Thymus (tissue), 11 donors: ENCODE results near the gene MXRA7. TPM values are rescaled to one million over a fixed set of nuclear protein-coding genes. Genes with fewer than 3 reads are reported as not detected.

Source experiments
- DNase-seq, 9 donors: peaks; one replicate each; pipeline ENCODE4 v3.0.0-alpha.2; 2013; ENCODE audit warnings: low spot score in 9 of 9, low read depth in 6 of 9, missing footprints in 1 of 9
- H3K27ac ChIP-seq, 2 donors: one replicate each; pipeline ENCODE4 v1.5.1; 2013; ENCODE audit warnings: control low read depth in 1 of 2, low read depth in 1 of 2, low read length in 1 of 2, mild to moderate bottlenecking in 1 of 2, moderate library complexity in 1 of 2
- H3K27me3 ChIP-seq, 2 donors: one replicate each; pipeline ENCODE4 v1.5.1; 2013; ENCODE audit warnings: low read length in 1 of 2; ENCODE audit not compliant: control insufficient read depth in 2 of 2, insufficient read depth in 1 of 2
- H3K36me3 ChIP-seq, 2 donors: one replicate each; pipeline ENCODE4 v1.5.1; 2013; ENCODE audit warnings: low read length in 1 of 2, mild to moderate bottlenecking in 1 of 2, moderate library complexity in 1 of 2; ENCODE audit not compliant: control insufficient read depth in 2 of 2, insufficient read depth in 2 of 2
- H3K4me1 ChIP-seq, 2 donors: one replicate each; pipeline ENCODE4 v1.5.1; 2013; ENCODE audit warnings: low read length in 2 of 2; ENCODE audit not compliant: control insufficient read depth in 2 of 2, insufficient read depth in 2 of 2
- H3K4me3 ChIP-seq, 2 donors: one replicate each; pipeline ENCODE4 v1.5.1; 2013; ENCODE audit warnings: low read length in 2 of 2, control low read depth in 1 of 2, mild to moderate bottlenecking in 1 of 2
- H3K9me3 ChIP-seq, 2 donors: one replicate each; pipeline ENCODE4 v1.5.1; 2013; ENCODE audit warnings: low read length in 1 of 2, mild to moderate bottlenecking in 1 of 2; ENCODE audit not compliant: control insufficient read depth in 2 of 2, insufficient read depth in 1 of 2
- WGBS: extraction: QIAGEN DNeasy Blood & Tissue Kit; methylation state at CpG from one replicate; pipeline ENCODE4 v1.1.7; 2013; 5-methylcytosine and 5-hydroxymethylcytosine counted together
- polyA plus RNA-seq: library from polyadenylated mRNA; stranded (reverse); fragments of 200-250 nt; gene quantifications from one replicate; pipeline ENCODE4 v1.2.3, GENCODE V29; 2013
- total RNA-seq: library from RNA; stranded (reverse); fragments of 120-200 nt; gene quantifications from one replicate; pipeline ENCODE4 v1.2.4, GENCODE V29; 2013
- donor health status: healthy.

Gene MXRA7
- total and polyA plus RNA-seq, 2 donors: 24.6 to 47.1 TPM

GRCh38 chr17:76696763-76697701, 13.7 kb downstream of the MXRA7 start:
- no peak overlapping the region for H3K4me3 ChIP-seq
- peak overlapping the region in 1 of 2 donors; percentile 17 for H3K27ac ChIP-seq
- WGBS: 91% methylated on average over 25 of the region's 25 CpGs
- DNase-seq: no peak
- peaks cover 0 to 34% of the 10 kb centered on the region in 2 donors for H3K4me1 ChIP-seq
- H3K36me3 ChIP-seq: no peaks in the 10 kb centered on the region
- H3K27me3 ChIP-seq: no peaks in the 10 kb centered on the region
- no peaks in the 10 kb centered on the region for H3K9me3 ChIP-seq

DNA sequence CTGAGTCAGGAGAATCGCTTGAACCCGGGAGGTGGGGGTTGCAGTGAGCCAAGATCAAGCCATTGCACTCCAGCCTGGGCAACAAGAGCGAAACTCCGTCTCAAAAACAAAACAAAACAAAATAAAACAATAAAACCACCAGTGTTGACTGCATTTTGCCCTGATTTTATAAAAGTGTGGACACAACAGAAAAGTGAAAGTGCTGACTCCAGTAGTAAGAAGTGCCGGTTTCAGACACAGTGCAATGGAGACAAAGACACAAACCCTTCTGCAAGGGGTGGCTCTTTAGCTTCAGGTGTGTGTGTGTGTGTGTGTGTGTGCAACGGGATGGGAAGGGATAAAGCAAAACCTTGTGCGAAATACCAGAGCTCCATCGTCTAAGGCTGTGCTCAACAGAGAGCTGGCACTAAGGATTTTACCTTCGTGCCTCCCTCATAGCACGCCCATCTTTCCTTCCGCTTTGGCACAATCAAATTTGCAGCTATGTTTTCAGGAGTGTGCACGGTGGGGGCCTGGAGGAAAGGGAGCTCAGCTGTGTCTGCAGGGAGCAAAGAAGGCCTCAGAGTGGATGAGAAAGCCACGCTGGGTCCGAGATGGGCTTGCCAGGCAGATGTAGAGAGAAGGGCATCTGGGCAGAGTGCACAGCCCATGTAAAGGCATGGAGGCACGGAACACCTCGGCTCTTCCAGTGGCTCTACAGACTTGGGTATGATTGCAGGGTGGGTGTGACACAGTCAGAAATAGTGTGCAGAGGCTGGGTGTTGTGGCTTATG, 15.5 kb downstream of the MXRA7 start:
- no peaks in the 10 kb centered on the region for H3K36me3 ChIP-seq
- no peak overlapping the region for H3K4me3 ChIP-seq
- H3K4me1 ChIP-seq: peaks cover 0 to 30% of the 10 kb centered on the region in 2 donors
- WGBS: 92% methylated on average over 16 of the region's 16 CpGs
- H3K9me3 ChIP-seq: no peaks in the 10 kb centered on the region
- no peak for DNase-seq
- no peaks in the 10 kb centered on the region for H3K27me3 ChIP-seq
- H3K27ac ChIP-seq: no peak overlapping the region

DNA sequence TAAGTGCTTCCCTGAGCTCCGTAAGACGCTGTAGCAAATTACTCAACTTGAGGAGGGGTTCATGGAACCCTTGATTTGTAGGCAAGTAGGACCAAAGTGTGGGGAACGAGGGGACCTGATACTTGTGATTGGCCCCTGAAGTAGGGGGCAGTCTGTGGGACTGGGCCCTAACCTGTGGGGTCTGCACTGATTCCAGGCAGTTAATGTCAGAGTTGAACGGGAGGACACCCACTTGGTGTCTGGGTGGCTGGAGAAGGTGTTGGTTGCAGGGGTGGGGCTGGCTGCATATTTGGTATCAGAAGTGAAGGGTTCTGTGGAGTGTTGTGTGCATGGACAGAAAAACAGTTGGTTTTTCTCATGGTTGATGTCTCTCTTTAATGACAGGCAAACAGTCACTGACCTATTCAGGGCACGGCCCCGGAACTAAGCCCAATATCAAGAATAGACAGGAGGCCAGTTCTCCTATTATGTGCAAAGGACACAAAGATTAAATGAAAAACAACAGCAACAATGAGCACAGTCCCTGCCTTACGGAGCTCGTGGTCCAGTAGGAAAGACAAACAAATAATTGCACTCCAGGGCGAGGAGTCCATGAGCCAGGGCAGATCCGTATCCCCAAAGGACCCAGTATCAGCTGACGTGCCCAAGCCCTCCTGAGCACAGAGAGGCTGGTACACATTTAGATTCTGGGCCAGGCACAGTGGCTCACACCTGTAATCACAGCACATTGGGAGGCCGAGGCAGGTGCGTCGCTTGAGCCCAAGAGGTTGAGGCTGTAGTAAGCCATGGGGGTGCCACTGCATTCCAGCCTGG, 19.2 kb downstream of the MXRA7 start:
- no peak overlapping the region for H3K27ac ChIP-seq

DNA sequence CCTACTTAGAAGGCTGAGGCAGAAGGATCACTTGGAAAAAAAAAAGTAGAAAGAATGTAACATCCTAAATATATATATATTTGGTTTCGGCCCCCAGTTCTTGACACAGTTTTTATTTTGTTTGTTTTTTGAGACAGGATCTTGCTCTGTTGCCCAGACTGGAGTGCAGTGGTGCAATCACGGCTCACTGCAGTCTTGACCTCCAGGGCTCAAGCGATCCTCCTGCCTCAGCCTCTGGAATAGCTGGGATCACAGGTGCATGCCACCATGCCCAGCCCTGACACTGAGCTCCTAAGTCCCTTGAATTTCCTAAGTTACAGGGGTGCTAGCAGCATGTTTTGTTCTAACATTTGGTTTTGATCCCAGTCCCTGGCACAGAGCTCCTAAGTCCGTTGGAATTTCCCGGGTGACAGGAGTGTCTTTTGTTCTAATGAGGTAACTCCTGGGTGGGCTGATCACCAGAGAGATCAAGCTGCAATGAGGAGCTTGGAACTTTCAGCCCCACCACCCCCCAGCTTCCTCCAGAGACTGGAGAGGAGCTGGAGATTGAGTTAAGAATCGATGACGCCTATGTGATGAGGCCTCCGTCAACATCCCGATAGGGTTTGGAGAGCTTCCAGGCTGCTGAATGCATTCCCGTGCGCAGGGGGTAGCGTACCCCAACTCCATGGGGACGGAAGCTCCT, 20.0 kb downstream of the MXRA7 start:
- Histone ChIP-seq H3K4me1 (peaks cover 0 to 22% of the 10 kb centered on the region in 2 donors), H3K9me3 (peaks cover 0 to 4% of the 10 kb centered on the region in 2 donors), H3K4me3 (no peak overlapping the region), H3K27me3 (no peaks in the 10 kb centered on the region), H3K36me3 (no peaks in the 10 kb centered on the region), H3K27ac (no peak overlapping the region)
- WGBS: 97% methylated on average over 13 of the region's 13 CpGs
- no peak for DNase-seq

More for the DNA sequence above, 19.2 kb downstream of the MXRA7 start:
- H3K27me3 ChIP-seq: no peaks in the 10 kb centered on the region
- no peak overlapping the region for H3K4me3 ChIP-seq
- DNase-seq: no peak
- H3K36me3 ChIP-seq: no peaks in the 10 kb centered on the region
- WGBS: 98% methylated on average over 14 of the region's 14 CpGs
- H3K4me1 ChIP-seq: peaks cover 0 to 23% of the 10 kb centered on the region in 2 donors
- H3K9me3 ChIP-seq: peaks cover 0 to 4% of the 10 kb centered on the region in 2 donors

GRCh38 chr17:76689859-76690258, 20.9 kb downstream of the MXRA7 start:
- Histone ChIP-seq H3K27me3 (no peaks in the 10 kb centered on the region), H3K36me3 (no peaks in the 10 kb centered on the region), H3K4me1 (peaks cover 0 to 16% of the 10 kb centered on the region in 2 donors), H3K9me3 (peaks cover 0 to 4% of the 10 kb centered on the region in 2 donors), H3K27ac (no peak overlapping the region), H3K4me3 (no peak overlapping the region)
- WGBS: 98% methylated on average over 11 of the region's 11 CpGs
- DNase-seq: no peak

DNA sequence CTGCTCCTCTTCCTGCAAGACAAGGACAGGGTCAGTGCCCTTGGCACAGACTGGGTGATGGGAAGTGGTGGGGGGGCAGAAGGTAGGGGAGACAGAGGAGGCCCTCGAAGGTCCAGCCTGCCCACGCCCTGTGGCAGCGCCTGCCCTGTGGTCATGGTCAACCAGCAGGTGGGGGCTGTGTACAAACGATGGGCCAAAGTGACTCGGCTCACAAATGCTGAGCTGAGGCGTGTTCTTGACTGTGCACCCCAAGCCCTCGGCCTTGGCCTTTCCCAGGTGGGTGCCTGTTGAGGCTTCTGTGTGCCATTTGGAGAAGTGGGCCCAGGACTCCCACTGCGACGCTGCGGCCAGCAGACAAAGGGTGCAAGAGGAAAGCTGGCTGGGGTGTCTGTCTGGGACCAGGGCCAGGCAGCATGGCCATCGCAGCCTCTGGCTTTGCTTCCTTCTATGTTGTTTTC, 22.6 kb downstream of the MXRA7 start:
- peaks cover 0 to 18% of the 10 kb centered on the region in 2 donors for H3K4me1 ChIP-seq

GRCh38 chr17:76687298-76688164, 23.2 kb downstream of the MXRA7 start:
- H3K36me3 ChIP-seq: no peaks in the 10 kb centered on the region
- H3K4me1 ChIP-seq: peaks cover 0 to 23% of the 10 kb centered on the region in 2 donors
- H3K4me3 ChIP-seq: no peak overlapping the region
- 91% methylated on average over 26 of the region's 26 CpGs for WGBS
- H3K9me3 ChIP-seq: peaks cover 0 to 4% of the 10 kb centered on the region in 2 donors
- no peak for DNase-seq
- H3K27me3 ChIP-seq: no peaks in the 10 kb centered on the region
- H3K27ac ChIP-seq: peak overlapping the region in 1 of 2 donors; percentile 38

More for the DNA sequence above, 22.6 kb downstream of the MXRA7 start:
- no peak overlapping the region for H3K27ac ChIP-seq
- H3K36me3 ChIP-seq: no peaks in the 10 kb centered on the region
- H3K4me3 ChIP-seq: no peak overlapping the region
- peaks cover 0 to 4% of the 10 kb centered on the region in 2 donors for H3K9me3 ChIP-seq
- H3K27me3 ChIP-seq: no peaks in the 10 kb centered on the region
- no peak for DNase-seq
- 89% methylated on average over 11 of the region's 11 CpGs for WGBS
